ENCODE data around the gene ANKRD49.

ANKRD49 gene

GRCh38 chr11:94546886-94547285 is 53.1 kb downstream of the ANKRD49 start:
- no peak overlapping the region for H3K9ac ChIP-seq (ENCODE audit: low read depth, low read length)
- peak overlapping the region; percentile 92 for H3K4me2 ChIP-seq (ENCODE audit: low read length)
- no peaks in the 10 kb centered on the region for H3K27me3 ChIP-seq (ENCODE audit: control insufficient read depth, insufficient read depth, low read length)
- no peaks in the 10 kb centered on the region for H3K36me3 ChIP-seq (ENCODE audit: insufficient read depth, low read length)
- H3K4me3 ChIP-seq (ENCODE audit: low read length) = peak overlapping the region; percentile 40
- peaks cover 41% of the 10 kb centered on the region for H3K4me1 ChIP-seq (ENCODE audit: control insufficient read depth, insufficient read depth, low read length)
- no peaks in the 10 kb centered on the region for H3K9me3 ChIP-seq (replicated peaks; ENCODE audit: low read length)

- Histone ChIP-seq H3K9me3 (replicated peaks; ENCODE audit: low read length) (no peaks in the 10 kb centered on the region), H3K4me3 (ENCODE audit: low read length) (no peak overlapping the region), H3K36me3 (ENCODE audit: insufficient read depth, low read length) (no peaks in the 10 kb centered on the region), H3K27me3 (ENCODE audit: control insufficient read depth, insufficient read depth, low read length) (no peaks in the 10 kb centered on the region), H3K4me2 (ENCODE audit: low read length) (no peak overlapping the region), H3K9ac (ENCODE audit: low read depth, low read length) (no peak overlapping the region), H3K4me1 (ENCODE audit: control insufficient read depth, insufficient read depth, low read length) (peaks cover 32% of the 10 kb centered on the region)
These were observed 55.4 kb downstream of the ANKRD49 start for GRCh38 chr11:94549146-94549545.

Small RNAs within 50 kb of the gene (small RNA-seq; reads per million reads assigned to genes)
- 0.77 reads per million, percentile 14 among the genes with 10 or more reads in this experiment for gene MIR548L

Data from skeletal muscle satellite cell (primary cell).